Heart left ventricle (tissue), 16 donors: ENCODE data around the gene GNAS. TPM values are rescaled to one million over a fixed set of nuclear protein-coding genes. Genes with fewer than 3 reads are reported as not detected.
"Not testable (repeated sequence)": the region's sequence is repeated elsewhere in the genome, so short reads cannot be mapped to it uniquely, and the experiment has no call there.

Experiments
- ATAC-seq, 4 donors: fragments of 200-7000 bp; cut with Tn5 transposase; one replicate each; pipeline ENCODE4 v1.9.1; 2020 to 2022; ENCODE audit warnings: moderate library complexity in 4 of 4, mild to moderate bottlenecking in 3 of 4, moderate number of reproducible peaks in 1 of 4
- DNase-seq, 5 donors: peaks; one replicate each; pipeline ENCODE4 v3.0.0-alpha.2; 2020
- H3K27ac ChIP-seq, 12 donors: fragments of 200-600 bp; sonication (generic) in 4 of 12; one replicate each; pipeline versions ENCODE4 v1.5.0 to v1.8.0; 2016 to 2022; ENCODE audit warnings: mild to moderate bottlenecking in 2 of 12
- H3K27me3 ChIP-seq, 9 donors: fragments of 200-600 bp; sonication (generic) in 2 of 9; one replicate each; pipeline versions ENCODE4 v1.5.1 to v1.8.0; 2016 to 2022; ENCODE audit warnings: mild to moderate bottlenecking in 3 of 9
- H3K36me3 ChIP-seq, 9 donors: fragments of 200-600 bp; sonication (generic) in 2 of 9; one replicate each; pipeline versions ENCODE4 v1.5.0 to v1.8.0; 2018 to 2022; ENCODE audit warnings: mild to moderate bottlenecking in 2 of 9
- H3K4me1 ChIP-seq, 12 donors: fragments of 200-600 bp; sonication (generic) in 4 of 12; one replicate each; pipeline versions ENCODE4 v1.5.0 to v1.8.0; 2016 to 2022; ENCODE audit warnings: mild to moderate bottlenecking in 3 of 12
- H3K4me3 ChIP-seq, 12 donors: fragments of 200-600 bp; sonication (generic) in 4 of 12; one replicate each; pipeline versions ENCODE4 v1.5.0 to v1.8.0; 2017 to 2022; ENCODE audit warnings: mild to moderate bottlenecking in 9 of 12, moderate library complexity in 4 of 12
- H3K9me3 ChIP-seq, 12 donors: fragments of 200-600 bp; sonication (generic) in 4 of 12; one replicate each; pipeline versions ENCODE4 v1.5.0 to v1.8.0; 2016 to 2022; ENCODE audit warnings: mild to moderate bottlenecking in 1 of 12
- POLR2A ChIP-seq, 2 donors: fragments of 450-650 bp; IDR thresholded peaks; one replicate each; pipeline ENCODE4 v1.6.1; 2017; ENCODE audit warnings: antibody characterized with exemption in 2 of 2, mild to moderate bottlenecking in 2 of 2, moderate library complexity in 2 of 2
- WGBS, 4 donors: extraction: QIAGEN DNeasy Blood & Tissue Kit in 2 of 4; methylation state at CpG; one replicate each; pipeline versions ENCODE4 v1.1.5 to v1.1.7; 2013 to 2018; 5-methylcytosine and 5-hydroxymethylcytosine counted together
- intact Hi-C, 10 donors: fragments of 100-400 bp; cut with DNase I; formaldehyde crosslinking; loops; one replicate each; pipeline versions ENCODE4 v1.11.1 to v1.14.2; 2022
- polyA plus RNA-seq, 2 donors: library from polyadenylated mRNA; stranded (reverse); fragments of 200-250 nt; gene quantifications; one replicate each; pipeline ENCODE4 v1.2.3, GENCODE V29; 2013
- total RNA-seq, 9 donors: library from RNA; depleted of rRNA in 2 of 9; stranded (reverse); fragments of >200 nt in 2 of 9; fragmentation: NEBNext Ultra II Directional in 3 of 9; extraction: Animal tissue kit (Norgen Biotek cat#: 25700) in 3 of 9; gene quantifications; one replicate each; pipeline versions ENCODE4 v1.1.0 to v1.2.4, GENCODE V29; 2016 to 2023
- TF ChIP-seq, protein P1 (sequence below), 12 donors: fragments of 200-600 bp; sonication (generic) in 4 of 12; IDR thresholded peaks; one replicate each; pipeline versions ENCODE4 v1.5.0 to v1.8.0; 2018 to 2022; ENCODE audit warnings: antibody characterized with exemption in 12 of 12, mild to moderate bottlenecking in 5 of 12
- donor health status: ischemic (EF 13 %, LVEDD 7.1; RV severe dilation, severe dysfunction).
- donor health status: healthy with polysubstance abuse.
- donor health status: DM: no; HTN: yes; CAD: no.
- donor health status: DM: no; HTN: no; CAD: no.
- donor health status: ischemic (EF 25% LVEDD 6.9; RV normal size, moderate dysfunction).
- donor health status: ischemic (EF 25% LVEDD 5.7; RV mildly dilated, moderate dysfunction).
- donor health status: healthy.
- donor health status: DM: yes; HTN: yes; CAD: no.
- donor health status: ischemic (EF 35%, LVEDD 5.7; RV mildly dilated, moderate dysfunction).
- donor health status: nonischemic (EF 11% LVEDD 7.7; RV severe dilation, severe dysfunction).
- donor health status: DM: yes; HTN: yes; CAD: no.
- donor health status: PGD.
- donor health status: ischemic (EF 29% LVEDD 5.4; RV normal size, mild dysfunction).
- donor health status: nonischemic (EF 23%, LVEDD 6.1; RV moderate dilation, normal function).

Gene GNAS
- total and polyA plus RNA-seq, 11 donors, result 1,246 to 2,999 (median 1,604) TPM

DNA sequence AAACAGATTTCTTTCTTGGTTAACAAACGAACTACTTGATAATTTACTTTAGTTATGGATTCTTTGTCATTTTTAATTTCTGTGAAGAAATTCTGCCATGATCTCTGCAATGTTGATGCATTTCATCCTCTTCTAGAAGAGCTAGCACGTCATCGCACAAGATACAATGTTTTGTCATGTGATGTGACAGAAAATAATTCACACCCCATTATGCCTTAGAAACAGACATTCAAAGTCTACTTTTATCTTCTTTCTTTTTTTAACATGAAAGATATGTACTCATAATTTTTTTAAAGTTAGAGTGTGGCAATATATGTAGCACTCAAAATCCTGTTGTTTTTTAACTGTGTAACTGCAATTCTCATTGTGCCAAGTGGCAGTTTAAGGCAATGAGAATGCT is 89.0 kb downstream of the GNAS start:
- TF ChIP-seq POLR2A (IDR thresholded peaks at IDR 0.05), result no peak
- TF ChIP-seq, protein P1, sequence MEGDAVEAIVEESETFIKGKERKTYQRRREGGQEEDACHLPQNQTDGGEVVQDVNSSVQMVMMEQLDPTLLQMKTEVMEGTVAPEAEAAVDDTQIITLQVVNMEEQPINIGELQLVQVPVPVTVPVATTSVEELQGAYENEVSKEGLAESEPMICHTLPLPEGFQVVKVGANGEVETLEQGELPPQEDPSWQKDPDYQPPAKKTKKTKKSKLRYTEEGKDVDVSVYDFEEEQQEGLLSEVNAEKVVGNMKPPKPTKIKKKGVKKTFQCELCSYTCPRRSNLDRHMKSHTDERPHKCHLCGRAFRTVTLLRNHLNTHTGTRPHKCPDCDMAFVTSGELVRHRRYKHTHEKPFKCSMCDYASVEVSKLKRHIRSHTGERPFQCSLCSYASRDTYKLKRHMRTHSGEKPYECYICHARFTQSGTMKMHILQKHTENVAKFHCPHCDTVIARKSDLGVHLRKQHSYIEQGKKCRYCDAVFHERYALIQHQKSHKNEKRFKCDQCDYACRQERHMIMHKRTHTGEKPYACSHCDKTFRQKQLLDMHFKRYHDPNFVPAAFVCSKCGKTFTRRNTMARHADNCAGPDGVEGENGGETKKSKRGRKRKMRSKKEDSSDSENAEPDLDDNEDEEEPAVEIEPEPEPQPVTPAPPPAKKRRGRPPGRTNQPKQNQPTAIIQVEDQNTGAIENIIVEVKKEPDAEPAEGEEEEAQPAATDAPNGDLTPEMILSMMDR (IDR thresholded peaks at IDR 0.05), result no peak
- H3K9me3 ChIP-seq, result peaks cover 0 to 3% (median 0%) of the 10 kb centered on the region in 12 donors
- DNase-seq (no peak), ATAC-seq (no peak)
- H3K4me3 ChIP-seq, result no peak overlapping the region
- peaks cover 0 to 8% (median 0%) of the 10 kb centered on the region in 12 donors for H3K4me1 ChIP-seq
- H3K27me3 ChIP-seq, result no peaks in the 10 kb centered on the region
- H3K36me3 ChIP-seq, result no peaks in the 10 kb centered on the region
- H3K27ac ChIP-seq, result no peak overlapping the region
- 37 to 48% (median 44%) methylated on average over 3 of the region's 3 CpGs for WGBS, 4 donors
- intact Hi-C loops, result no loop called here

DNA sequence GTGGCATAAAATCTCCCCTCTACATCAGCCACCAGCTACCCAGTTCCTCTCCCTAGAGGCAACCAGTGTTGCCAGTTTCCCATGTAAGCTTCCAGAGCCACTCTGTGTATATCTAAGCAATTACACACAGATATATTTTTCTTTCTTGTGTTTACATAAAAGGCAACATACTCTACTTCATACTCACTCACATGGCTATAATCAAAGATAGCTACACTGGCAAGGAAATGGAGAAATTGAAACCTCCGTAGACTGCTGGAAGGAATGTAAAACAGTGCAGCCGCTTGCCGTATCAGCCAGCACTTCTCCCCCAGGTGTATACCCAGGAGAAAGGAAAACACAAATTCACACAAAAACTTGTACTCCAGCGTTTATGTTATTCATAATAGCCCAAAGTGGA is 90.0 kb downstream of the GNAS start:
- TF ChIP-seq, protein P1 (IDR thresholded peaks at IDR 0.05), result no peak
- TF ChIP-seq POLR2A (IDR thresholded peaks at IDR 0.05), result no peak
- Histone ChIP-seq H3K27me3 (no peaks in the 10 kb centered on the region), H3K9me3 (no peaks in the 10 kb centered on the region), H3K36me3 (no peaks in the 10 kb centered on the region), H3K27ac (no peak overlapping the region), H3K4me1 (peaks cover 0 to 8% (median 0%) of the 10 kb centered on the region in 12 donors), H3K4me3 (no peak overlapping the region)
- ATAC-seq (no peak), DNase-seq (no peak)
- intact Hi-C loops, result no loop called here
- 60 to 72% (median 68%) methylated on average over 4 of the region's 4 CpGs for WGBS, 4 donors

DNA sequence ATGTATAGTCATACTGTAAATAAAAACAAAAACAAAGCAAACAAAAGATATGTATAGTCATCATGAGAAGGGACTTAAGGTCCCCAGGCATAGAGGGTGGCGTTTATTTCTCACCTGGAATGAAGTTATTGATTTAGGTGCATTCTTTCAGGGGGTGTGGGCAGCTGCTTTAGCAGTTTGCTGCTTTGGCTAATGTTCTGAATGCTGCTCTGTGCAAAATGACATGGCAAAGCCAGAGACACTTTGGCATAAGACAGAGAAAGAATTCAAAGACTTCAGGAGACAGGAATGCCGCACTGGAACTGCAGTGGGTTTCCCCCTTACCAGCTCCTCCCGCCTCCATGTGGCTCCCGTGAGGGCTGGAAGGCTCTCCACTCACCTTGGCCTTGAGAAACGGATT is 92.1 kb downstream of the GNAS start:
- DNase-seq (no peak), ATAC-seq (no peak)
- no peak overlapping the region for H3K27ac ChIP-seq
- 39 to 74% (median 60%) methylated on average over 3 to 5 of the region's 5 CpGs for WGBS, 4 donors
- H3K36me3 ChIP-seq, result no peaks in the 10 kb centered on the region
- TF ChIP-seq, protein P1 (IDR thresholded peaks at IDR 0.05), result no peak
- H3K4me3 ChIP-seq, result no peak overlapping the region
- no peaks in the 10 kb centered on the region for H3K27me3 ChIP-seq
- H3K4me1 ChIP-seq, result peaks cover 0 to 4% (median 0%) of the 10 kb centered on the region in 12 donors
- no peaks in the 10 kb centered on the region for H3K9me3 ChIP-seq
- intact Hi-C loops, result no loop called here

DNA sequence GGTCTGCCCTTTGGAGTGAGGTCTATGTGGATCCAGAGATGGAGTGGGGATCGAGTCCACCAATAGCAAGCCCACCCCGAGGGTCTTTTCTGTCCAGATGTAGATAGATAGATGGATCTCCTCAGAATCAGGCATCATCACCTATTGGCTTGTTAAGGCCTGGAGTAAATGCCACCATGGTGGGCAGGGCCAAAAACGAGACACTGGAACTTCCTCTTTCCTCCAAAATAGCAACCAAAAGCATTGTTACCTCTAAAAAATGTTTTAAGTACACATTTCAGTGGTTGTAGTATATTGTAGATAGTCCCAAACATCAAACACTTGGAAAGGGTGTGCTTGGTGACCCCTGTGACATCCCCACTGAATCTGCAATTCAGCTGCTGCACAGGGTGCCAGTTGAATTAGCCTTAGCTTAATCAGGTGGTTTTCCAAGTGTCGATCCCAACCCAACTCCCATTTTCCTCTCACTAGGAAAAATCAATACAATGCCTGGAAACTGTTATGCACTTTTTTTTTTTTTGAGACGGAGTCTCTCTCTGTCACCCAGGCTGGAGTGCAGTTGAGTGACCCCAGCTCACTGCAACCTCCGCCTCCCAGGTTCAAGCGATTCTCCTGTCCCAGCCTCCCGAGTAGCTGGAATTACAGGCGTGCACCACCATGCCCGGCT is 93.6 kb downstream of the GNAS start:
- H3K27me3 ChIP-seq, result no peaks in the 10 kb centered on the region
- DNase-seq (no peak), ATAC-seq (no peak)
- intact Hi-C loops, result no loop called here
- H3K4me1 ChIP-seq, result peaks cover 0 to 4% (median 0%) of the 10 kb centered on the region in 12 donors
- no peak overlapping the region for H3K27ac ChIP-seq
- H3K36me3 ChIP-seq, result no peaks in the 10 kb centered on the region
- H3K4me3 ChIP-seq, result no peak overlapping the region
- TF ChIP-seq, protein P1 (IDR thresholded peaks at IDR 0.05), result no peak
- TF ChIP-seq POLR2A (IDR thresholded peaks at IDR 0.05), result no peak
- 80 to 90% (median 88%) methylated on average over 10 of the region's 10 CpGs for WGBS, 4 donors
- H3K9me3 ChIP-seq, result no peaks in the 10 kb centered on the region

DNA sequence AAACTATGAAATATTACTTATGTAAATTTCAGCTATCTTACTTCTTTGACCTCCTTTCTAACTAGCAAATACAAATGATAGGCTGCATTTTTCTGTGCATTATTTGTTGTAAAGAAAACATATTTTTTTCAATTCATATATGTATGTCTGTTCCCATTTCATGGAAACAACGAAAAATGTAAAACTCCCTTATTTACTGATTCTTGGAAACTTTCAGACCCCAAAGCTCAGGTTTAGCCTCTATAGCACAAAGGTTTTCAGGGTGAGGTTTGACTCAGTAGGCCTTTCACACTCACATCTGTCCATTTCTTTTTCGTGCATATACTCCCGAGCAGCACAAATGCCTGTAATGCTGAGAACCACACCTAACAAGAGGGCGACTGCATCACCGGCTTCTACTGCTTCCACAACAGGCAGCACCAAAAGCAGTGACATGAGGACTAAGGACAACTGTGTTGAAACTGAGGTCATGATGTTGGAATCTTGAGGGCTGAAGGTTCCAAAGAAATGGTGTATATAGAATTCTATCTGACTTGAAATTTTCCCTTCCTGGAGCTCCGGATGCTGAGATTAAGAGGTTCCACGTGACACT is 95.4 kb downstream of the GNAS start:
- H3K27ac ChIP-seq, H3K36me3 ChIP-seq, intact Hi-C loops, ATAC-seq, H3K27me3 ChIP-seq, H3K4me3 ChIP-seq, H3K9me3 ChIP-seq, H3K4me1 ChIP-seq, DNase-seq: not testable (repeated sequence)
- WGBS, 4 donors, result 74 to 86% (median 84%) methylated on average over 7 of the region's 7 CpGs
